ENCODE results near the gene FRMD6. TPM values are rescaled to one million over a fixed set of nuclear protein-coding genes. Genes with fewer than 3 reads are reported as not detected.

Gene FRMD6
- total and polyA plus RNA-seq, 8 donors = 5.9 to 35.2 (median 9.7) TPM

DNA sequence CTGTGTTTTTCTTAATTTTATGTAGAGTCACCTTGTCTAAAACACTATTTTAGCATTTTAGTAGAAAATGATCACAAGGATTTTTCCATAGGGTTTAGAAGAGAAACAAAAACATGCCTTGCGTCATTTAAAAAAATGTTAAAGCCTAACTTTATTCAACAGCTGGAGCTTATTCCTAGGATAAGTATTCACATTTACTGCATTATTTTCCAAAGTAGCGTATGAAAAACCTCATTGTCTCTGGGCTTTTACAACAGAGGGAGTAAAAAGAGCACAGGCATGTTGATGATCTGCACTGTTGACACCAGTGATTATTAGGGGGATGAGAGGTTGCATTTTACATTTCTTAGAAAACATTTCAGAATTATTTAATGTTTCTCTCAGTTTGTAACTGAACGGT, 66.1 kb downstream of the FRMD6 start:
- DNase-seq = peak in 1 of 2 donors; percentile 12
- peaks cover 3 to 69% (median 60%) of the 10 kb centered on the region in 4 donors for H3K36me3 ChIP-seq
- no peaks in the 10 kb centered on the region for H3K9me3 ChIP-seq
- H3K4me3 ChIP-seq = no peak overlapping the region
- H3K27me3 ChIP-seq = no peaks in the 10 kb centered on the region
- TF ChIP-seq POLR2AphosphoS5 (IDR thresholded peaks at IDR 0.05) (no peak), EP300 (IDR thresholded peaks at IDR 0.05) (no peak), POLR2A (IDR thresholded peaks at IDR 0.05) (no peak)
- TF ChIP-seq, protein P1, sequence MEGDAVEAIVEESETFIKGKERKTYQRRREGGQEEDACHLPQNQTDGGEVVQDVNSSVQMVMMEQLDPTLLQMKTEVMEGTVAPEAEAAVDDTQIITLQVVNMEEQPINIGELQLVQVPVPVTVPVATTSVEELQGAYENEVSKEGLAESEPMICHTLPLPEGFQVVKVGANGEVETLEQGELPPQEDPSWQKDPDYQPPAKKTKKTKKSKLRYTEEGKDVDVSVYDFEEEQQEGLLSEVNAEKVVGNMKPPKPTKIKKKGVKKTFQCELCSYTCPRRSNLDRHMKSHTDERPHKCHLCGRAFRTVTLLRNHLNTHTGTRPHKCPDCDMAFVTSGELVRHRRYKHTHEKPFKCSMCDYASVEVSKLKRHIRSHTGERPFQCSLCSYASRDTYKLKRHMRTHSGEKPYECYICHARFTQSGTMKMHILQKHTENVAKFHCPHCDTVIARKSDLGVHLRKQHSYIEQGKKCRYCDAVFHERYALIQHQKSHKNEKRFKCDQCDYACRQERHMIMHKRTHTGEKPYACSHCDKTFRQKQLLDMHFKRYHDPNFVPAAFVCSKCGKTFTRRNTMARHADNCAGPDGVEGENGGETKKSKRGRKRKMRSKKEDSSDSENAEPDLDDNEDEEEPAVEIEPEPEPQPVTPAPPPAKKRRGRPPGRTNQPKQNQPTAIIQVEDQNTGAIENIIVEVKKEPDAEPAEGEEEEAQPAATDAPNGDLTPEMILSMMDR (IDR thresholded peaks at IDR 0.05) = no peak
- H3K27ac ChIP-seq = no peak overlapping the region
- intact Hi-C loops (cut with DNase I; ENCODE audit: low total_unique reads) = no loop called here
- H3K4me1 ChIP-seq = no peaks in the 10 kb centered on the region
- 90 to 95% (median 93%) methylated on average over 3 of the region's 3 CpGs for WGBS, 5 donors

DNA sequence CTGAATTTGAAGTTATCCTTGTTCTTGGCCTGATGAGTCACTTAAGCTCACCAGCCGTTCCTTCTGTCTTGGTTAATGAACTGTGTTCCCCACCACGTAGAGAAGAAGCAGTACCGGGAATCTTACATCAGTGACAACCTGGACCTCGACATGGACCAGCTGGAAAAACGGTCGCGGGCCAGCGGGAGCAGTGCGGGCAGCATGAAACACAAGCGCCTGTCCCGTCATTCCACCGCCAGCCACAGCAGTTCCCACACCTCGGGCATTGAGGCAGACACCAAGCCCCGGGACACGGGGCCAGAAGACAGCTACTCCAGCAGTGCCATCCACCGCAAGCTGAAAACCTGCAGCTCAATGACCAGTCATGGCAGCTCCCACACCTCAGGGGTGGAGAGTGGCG, 68.2 kb downstream of the FRMD6 start:
- Histone ChIP-seq H3K36me3 (peaks cover 7 to 88% (median 76%) of the 10 kb centered on the region in 4 donors), H3K4me3 (no peak overlapping the region), H3K4me1 (no peaks in the 10 kb centered on the region), H3K27ac (no peak overlapping the region), H3K9me3 (no peaks in the 10 kb centered on the region), H3K27me3 (no peaks in the 10 kb centered on the region)
- 88 to 97% (median 92%) methylated on average over 16 to 17 of the region's 17 CpGs for WGBS, 5 donors
- no peak for TF ChIP-seq POLR2A (IDR thresholded peaks at IDR 0.05)
- TF ChIP-seq POLR2AphosphoS5 (IDR thresholded peaks at IDR 0.05) = no peak
- no peak for TF ChIP-seq EP300 (IDR thresholded peaks at IDR 0.05)
- TF ChIP-seq, protein P1 (IDR thresholded peaks at IDR 0.05) = no peak
- no peak for DNase-seq
- intact Hi-C loops (cut with DNase I; ENCODE audit: low total_unique reads) = no loop called here

- WGBS, 5 donors = 87 to 93% (median 92%) methylated on average over 3 of the region's 3 CpGs
- TF ChIP-seq POLR2A (IDR thresholded peaks at IDR 0.05) (no peak), POLR2AphosphoS5 (IDR thresholded peaks at IDR 0.05) (no peak), EP300 (IDR thresholded peaks at IDR 0.05) (no peak)
- TF ChIP-seq, protein P1 (IDR thresholded peaks at IDR 0.05) = no peak
- intact Hi-C loops (cut with DNase I; ENCODE audit: low total_unique reads) = no loop called here
Observed at GRCh38 chr14:51723990-51724389, 72.3 kb downstream of the FRMD6 start.

GRCh38 chr14:51724650-51725049, 72.9 kb downstream of the FRMD6 start:
- 87 to 94% (median 93%) methylated on average over 3 of the region's 3 CpGs for WGBS, 5 donors
- intact Hi-C loops (cut with DNase I; ENCODE audit: low total_unique reads) = no loop called here

More at GRCh38 chr14:51723990-51724389, 72.3 kb downstream of the FRMD6 start:
- no peak for DNase-seq
- no peaks in the 10 kb centered on the region for H3K9me3 ChIP-seq
- no peak overlapping the region for H3K4me3 ChIP-seq
- H3K27ac ChIP-seq = no peak overlapping the region
- H3K27me3 ChIP-seq = no peaks in the 10 kb centered on the region
- no peaks in the 10 kb centered on the region for H3K4me1 ChIP-seq
- peaks cover 7 to 93% (median 87%) of the 10 kb centered on the region in 4 donors for H3K36me3 ChIP-seq

More at GRCh38 chr14:51724650-51725049, 72.9 kb downstream of the FRMD6 start:
- Histone ChIP-seq H3K27me3 (no peaks in the 10 kb centered on the region), H3K27ac (no peak overlapping the region), H3K4me1 (no peaks in the 10 kb centered on the region), H3K4me3 (no peak overlapping the region), H3K36me3 (peaks cover 7 to 88% (median 84%) of the 10 kb centered on the region in 4 donors), H3K9me3 (no peaks in the 10 kb centered on the region)
- TF ChIP-seq POLR2A (IDR thresholded peaks at IDR 0.05) (no peak), EP300 (IDR thresholded peaks at IDR 0.05) (no peak), POLR2AphosphoS5 (IDR thresholded peaks at IDR 0.05) (no peak)
- TF ChIP-seq, protein P1 (IDR thresholded peaks at IDR 0.05) = no peak
- DNase-seq = no peak
